GM23248 (cell line): ENCODE results near the gene CD5L. TPM values are rescaled to one million over a fixed set of nuclear protein-coding genes. Genes with fewer than 3 reads are reported as not detected.

Experiments
- DNase-seq: peaks from one replicate; pipeline ENCODE4 v3.0.0-alpha.2; 2015
- H2AFZ ChIP-seq: fragments of 200-600 bp; sonication (generic); 2 replicates; pipeline ENCODE4 v1.6.1; 2016; ENCODE audit warnings: antibody characterized with exemption
- H3F3A ChIP-seq: fragments of 200-600 bp; sonication (generic); 2 replicates; pipeline ENCODE4 v1.6.1; 2016; ENCODE audit warnings: mild to moderate bottlenecking, antibody characterized with exemption, mixed run types; ENCODE audit not compliant: insufficient read depth
- H3K27ac ChIP-seq: fragments of 200-600 bp; sonication (generic); 2 replicates; pipeline ENCODE4 v1.5.1; 2016; ENCODE audit warnings: mild to moderate bottlenecking
- H3K27me3 ChIP-seq: fragments of 200-600 bp; sonication (generic); replicated peaks from 2 replicates; pipeline ENCODE4 v1.6.1; 2016; ENCODE audit warnings: mild to moderate bottlenecking; ENCODE audit not compliant: insufficient read depth
- H3K36me3 ChIP-seq: fragments of 200-600 bp; sonication (generic); 2 replicates; pipeline ENCODE4 v1.6.1; 2016; ENCODE audit warnings: low read depth, mild to moderate bottlenecking
- H3K4me1 ChIP-seq: fragments of 200-600 bp; sonication (generic); 2 replicates; pipeline ENCODE4 v1.6.1; 2016; ENCODE audit warnings: mild to moderate bottlenecking; ENCODE audit not compliant: insufficient read depth
- H3K4me2 ChIP-seq: fragments of 200-600 bp; sonication (generic); one replicate; pipeline ENCODE4 v1.6.1; 2016; ENCODE audit warnings: mild to moderate bottlenecking; ENCODE audit not compliant: unreplicated experiment
- H3K4me3 ChIP-seq: fragments of 200-600 bp; sonication (generic); 2 replicates; pipeline ENCODE4 v1.5.1; 2016; ENCODE audit warnings: mild to moderate bottlenecking
- H3K79me2 ChIP-seq: fragments of 200-600 bp; sonication (generic); 2 replicates; pipeline ENCODE4 v1.6.1; 2016; ENCODE audit warnings: mild to moderate bottlenecking; ENCODE audit not compliant: insufficient read depth
- H3K9ac ChIP-seq: fragments of 200-600 bp; sonication (generic); 2 replicates; pipeline ENCODE4 v1.6.1; 2016; ENCODE audit warnings: mild to moderate bottlenecking
- H3K9me2 ChIP-seq: fragments of 200-600 bp; sonication (generic); 2 replicates; pipeline ENCODE4 v1.6.1; 2016; ENCODE audit warnings: mixed run types, mild to moderate bottlenecking, moderate library complexity; ENCODE audit not compliant: insufficient read depth
- H3K9me3 ChIP-seq: fragments of 200-600 bp; sonication (generic); one replicate; pipeline ENCODE4 v1.6.1; 2017; ENCODE audit warnings: low read depth
- H4K20me1 ChIP-seq: fragments of 200-600 bp; sonication (generic); 2 replicates; pipeline ENCODE4 v1.6.0; 2016; ENCODE audit not compliant: insufficient read depth
- EZH2 ChIP-seq: fragments of 200-600 bp; sonication (generic); IDR thresholded peaks from 2 replicates; pipeline ENCODE4 v1.6.1; 2018; ENCODE audit warnings: antibody characterized with exemption, mild to moderate bottlenecking; ENCODE audit not compliant: insufficient read depth, poor library complexity, severe bottlenecking
- EZH2phosphoT487 ChIP-seq: fragments of 200-600 bp; sonication (generic); IDR thresholded peaks from 2 replicates; pipeline ENCODE4 v1.6.1; 2018; ENCODE audit warnings: antibody characterized with exemption, moderate library complexity, mild to moderate bottlenecking, low read depth; ENCODE audit not compliant: insufficient read depth
- WGBS, 2 experiments: methylation state at CpG; one replicate each; pipeline ENCODE4 v1.1.6; 2015 to 2017; ENCODE audit warnings: low lambda C conversion rate in 2 of 2, low coverage in 1 of 2; ENCODE audit errors: missing lambda C conversion rate in 2 of 2; 5-methylcytosine and 5-hydroxymethylcytosine counted together
- in situ Hi-C: fragments of 300-500 bp; cut with MboI; formaldehyde crosslinking; loops from 2 replicates; pipeline ENCODE4 v1.15.0; 2020
- polyA plus RNA-seq: library from polyadenylated mRNA; unstranded; fragments of >200 nt; fragmentation: Nextera tagmentation; extraction: Ambion mirVana; gene quantifications from 2 replicates; pipeline ENCODE4 v1.2.1, GENCODE V29; 2016
- total RNA-seq: library from RNA; depleted of rRNA; stranded (reverse); fragments of >200 nt; shearing (Covaris generic); gene quantifications from 2 replicates; pipeline ENCODE4 v1.2.3, GENCODE V29; 2014; rRNA removed

Gene CD5L
- not detected in 2 replicates for total RNA-seq
- not detected in 2 replicates for polyA plus RNA-seq

DNA sequence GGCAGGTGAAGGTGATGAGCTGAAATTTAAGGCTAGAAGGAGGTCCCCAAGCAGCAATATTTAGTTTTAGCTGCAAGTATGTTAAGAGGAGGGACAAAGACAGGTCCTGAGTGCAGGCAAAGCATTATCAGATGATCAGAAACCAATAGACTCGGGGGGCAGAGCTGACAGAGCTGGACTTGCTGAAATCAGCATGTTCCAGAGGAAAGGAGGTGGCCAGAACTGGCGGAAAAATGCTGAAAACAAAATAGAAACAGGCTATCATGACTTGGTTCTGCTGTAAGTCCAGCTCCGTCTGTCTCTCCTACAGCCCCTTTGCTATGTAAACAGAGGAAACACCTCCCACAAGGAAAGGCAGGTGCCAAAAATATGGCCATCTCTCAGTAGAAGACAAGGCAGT, at the start of gene CD5L:
CD5L (minus strand) TSS at position 101 of the 400 bp plus-strand sequence. CDS start 107 bp downstream, outside the sequence.
- Histone ChIP-seq H3K79me2 (no peaks in the 10 kb centered on the region), H2AFZ (no peak within 1 kb of the TSS), H4K20me1 (no peaks in the 10 kb centered on the region), H3K4me3 (no peak within 1 kb of the TSS), H3K9me2 (no peaks in the 10 kb centered on the region), H3K36me3 (no peaks in the 10 kb centered on the region), H3K4me1 (no peaks in the 10 kb centered on the region), H3K27ac (no peak within 1 kb of the TSS), H3K27me3 (peaks cover 5% of the 10 kb centered on the region; the same call in 1 of the 2 replicates), H3F3A (no peaks in the 10 kb centered on the region), H3K4me2 (no peak within 1 kb of the TSS), H3K9me3 (no peaks in the 10 kb centered on the region), H3K9ac (no peak within 1 kb of the TSS)
- TF ChIP-seq EZH2phosphoT487, result no peak
- TF ChIP-seq EZH2, result no peak
- no peak for DNase-seq
- WGBS, 2 experiments, result 0 to 6% methylated on average over 3 of the region's 3 CpGs
- in situ Hi-C loops, result no loop called here

DNA sequence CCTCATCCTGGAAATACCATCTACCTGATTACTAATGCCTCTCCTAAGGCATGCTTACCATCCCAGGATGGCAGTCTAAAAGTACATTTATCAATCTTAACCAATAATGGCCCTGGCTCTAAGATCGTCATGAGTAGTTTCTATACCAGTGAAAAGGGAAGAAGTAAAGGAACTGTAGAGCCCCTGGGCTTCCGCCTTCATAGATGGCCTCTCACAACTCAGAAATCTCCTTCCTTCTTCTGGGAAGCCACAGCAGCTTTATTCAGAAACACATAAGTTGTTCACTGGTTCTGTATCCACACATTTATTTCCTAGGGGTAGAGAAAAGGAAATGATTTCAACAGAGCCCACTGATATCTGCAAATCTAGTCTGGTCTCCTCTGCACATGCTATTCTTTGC, 41.0 kb upstream of the CD5L start:
- Histone ChIP-seq H3K9me3 (no peaks in the 10 kb centered on the region), H3K9me2 (no peaks in the 10 kb centered on the region), H3K4me2 (no peak overlapping the region), H3F3A (no peaks in the 10 kb centered on the region), H3K9ac (no peak overlapping the region), H3K27me3 (peaks cover 12% of the 10 kb centered on the region; the same call in 1 of the 2 replicates), H3K4me3 (no peak overlapping the region), H3K4me1 (no peaks in the 10 kb centered on the region), H2AFZ (no peak overlapping the region), H4K20me1 (no peaks in the 10 kb centered on the region), H3K36me3 (no peaks in the 10 kb centered on the region), H3K27ac (no peak overlapping the region), H3K79me2 (no peaks in the 10 kb centered on the region)
- in situ Hi-C loops, result no loop called here
- DNase-seq, result no peak
- TF ChIP-seq EZH2phosphoT487, result no peak
- TF ChIP-seq EZH2, result no peak
- WGBS, 2 experiments, result 26 to 33% methylated on average over 2 of the region's 2 CpGs

DNA sequence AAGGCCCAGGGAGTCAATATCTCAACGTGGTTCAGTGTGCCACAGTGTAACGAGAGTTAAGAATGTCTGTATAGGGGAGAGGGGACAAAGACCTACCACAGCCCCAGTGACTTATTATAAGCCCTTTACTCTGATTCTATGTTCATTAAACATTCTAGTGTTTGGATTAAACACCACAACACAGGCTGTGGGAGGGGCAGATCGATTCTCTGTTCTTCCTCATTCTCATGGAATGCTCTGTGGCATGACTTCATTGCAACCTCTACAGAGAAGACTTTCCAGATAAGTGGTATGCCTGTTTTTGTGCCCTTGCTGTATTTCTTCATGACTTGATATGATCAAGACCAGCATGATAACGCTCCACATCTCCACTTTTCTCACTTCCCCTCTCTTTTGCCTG, 39.0 kb upstream of the CD5L start:
- Histone ChIP-seq H3K36me3 (no peaks in the 10 kb centered on the region), H3K4me3 (no peak overlapping the region), H2AFZ (no peak overlapping the region), H3K9ac (no peak overlapping the region), H3K79me2 (no peaks in the 10 kb centered on the region), H3K9me3 (no peaks in the 10 kb centered on the region), H3K4me1 (no peaks in the 10 kb centered on the region), H3K27me3 (0 out of 2 replicates have a peak, but pooled peaks cover 16% of the 10 kb centered on the region), H4K20me1 (no peaks in the 10 kb centered on the region), H3K9me2 (no peaks in the 10 kb centered on the region), H3F3A (no peaks in the 10 kb centered on the region), H3K27ac (no peak overlapping the region), H3K4me2 (no peak overlapping the region)
- DNase-seq, result peak; percentile 6
- 12 to 15% methylated on average over 4 of the region's 4 CpGs for WGBS, 2 experiments
- TF ChIP-seq EZH2phosphoT487, result no peak
- TF ChIP-seq EZH2, result no peak
- in situ Hi-C loops, result no loop called here

DNA sequence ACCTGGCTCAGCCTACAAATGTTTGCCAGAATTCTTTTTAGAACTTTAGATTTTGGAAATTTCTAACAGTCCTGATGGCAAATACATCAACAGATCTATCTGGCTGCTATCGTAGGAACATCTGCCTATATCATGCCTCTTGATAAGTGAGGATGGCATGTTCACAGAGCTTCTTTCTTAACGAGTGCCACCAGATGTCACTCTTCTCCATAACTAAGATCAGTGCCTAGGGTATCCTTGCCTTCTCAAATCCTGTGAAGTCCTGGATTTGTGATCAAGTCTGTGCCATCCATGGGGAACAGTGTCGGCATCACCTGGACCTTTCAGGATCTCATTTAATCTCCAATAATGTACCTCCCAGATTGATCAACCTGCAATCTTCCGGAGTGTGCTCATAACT, 36.5 kb upstream of the CD5L start:
- in situ Hi-C loops, result no loop called here
- no peaks in the 10 kb centered on the region for H3F3A ChIP-seq
- H2AFZ ChIP-seq, result no peak overlapping the region
- no peak for TF ChIP-seq EZH2
- no peak for TF ChIP-seq EZH2phosphoT487
- no peaks in the 10 kb centered on the region for H3K9me3 ChIP-seq
- H3K4me1 ChIP-seq, result no peaks in the 10 kb centered on the region
- no peaks in the 10 kb centered on the region for H4K20me1 ChIP-seq
- no peak overlapping the region for H3K4me3 ChIP-seq
- WGBS, 2 experiments, result 8 to 9% methylated on average over 4 of the region's 4 CpGs
- H3K27me3 ChIP-seq, result peaks cover 16% of the 10 kb centered on the region; the same call in 1 of the 2 replicates
- H3K9me2 ChIP-seq, result no peaks in the 10 kb centered on the region
- no peak overlapping the region for H3K9ac ChIP-seq
- H3K36me3 ChIP-seq, result no peaks in the 10 kb centered on the region
- peak; percentile 54 for DNase-seq
- H3K4me2 ChIP-seq, result no peak overlapping the region
- H3K27ac ChIP-seq, result no peak overlapping the region
- no peaks in the 10 kb centered on the region for H3K79me2 ChIP-seq

DNA sequence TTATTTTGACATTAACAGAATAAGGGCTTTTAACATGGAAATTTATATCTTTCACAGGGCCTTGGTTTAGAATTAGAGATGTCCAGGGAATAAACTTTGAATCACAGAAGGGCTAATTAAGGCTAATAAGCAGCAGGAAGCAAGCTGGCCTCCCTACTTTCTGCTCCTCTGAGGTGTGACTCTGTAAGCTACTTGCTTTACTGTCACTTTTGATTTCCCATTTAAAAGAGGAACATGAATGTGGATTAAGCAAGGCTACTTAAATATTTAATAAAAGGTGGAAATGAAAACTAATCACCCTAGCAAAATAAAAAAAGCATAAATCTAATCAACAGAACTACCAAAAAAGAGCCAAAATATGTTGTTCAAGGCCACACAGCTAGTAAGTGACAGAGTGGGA, 28.9 kb upstream of the CD5L start:
- in situ Hi-C loops, result no loop called here
- H3K4me3 ChIP-seq, result no peak overlapping the region

More for the DNA sequence above, 28.9 kb upstream of the CD5L start:
- Histone ChIP-seq H3K9me3 (no peaks in the 10 kb centered on the region), H3F3A (no peaks in the 10 kb centered on the region), H3K27me3 (peaks cover 7% of the 10 kb centered on the region), H3K36me3 (no peaks in the 10 kb centered on the region), H3K27ac (no peak overlapping the region), H3K9ac (no peak overlapping the region), H4K20me1 (no peaks in the 10 kb centered on the region), H3K4me1 (no peaks in the 10 kb centered on the region), H3K9me2 (no peaks in the 10 kb centered on the region), H2AFZ (no peak overlapping the region), H3K79me2 (no peaks in the 10 kb centered on the region), H3K4me2 (no peak overlapping the region)
- no peak for DNase-seq
- TF ChIP-seq EZH2 (no peak), EZH2phosphoT487 (no peak)
